GM12865 (cell line): Measurements from ENCODE around the gene PKP4.

Source experiments
- DNase-seq: peaks from one replicate; pipeline ENCODE4 v3.0.0; 2010; ENCODE audit warnings: low read depth
- H3K4me3 ChIP-seq: 2 replicates; pipeline ENCODE4 v1.5.1; 2011; ENCODE audit warnings: mild to moderate bottlenecking, low read depth, low read length, control low read depth
- CTCF ChIP-seq: IDR thresholded peaks from 2 replicates; pipeline ENCODE4 v1.5.1; 2011; ENCODE audit warnings: low read length, control low read depth, low read depth, inconsistent platforms; ENCODE audit not compliant: insufficient read depth; ENCODE audit errors: missing control alignments

The PKP4 gene

GRCh38 chr2:158519481-158519880 lies 62.7 kb downstream of the PKP4 start:
- no peak overlapping the region for H3K4me3 ChIP-seq
- no peak for DNase-seq
- TF ChIP-seq CTCF = no peak

GRCh38 chr2:158529379-158530259 lies 72.9 kb downstream of the PKP4 start:
- no peak for TF ChIP-seq CTCF
- no peak for DNase-seq
- H3K4me3 ChIP-seq = no peak overlapping the region

GRCh38 chr2:158530829-158531228 lies 74.1 kb downstream of the PKP4 start:
- DNase-seq = no peak
- TF ChIP-seq CTCF = no peak
- no peak overlapping the region for H3K4me3 ChIP-seq

- no peak for DNase-seq
- no peak for TF ChIP-seq CTCF
- no peak overlapping the region for H3K4me3 ChIP-seq
Measured at GRCh38 chr2:158533009-158533408, 76.3 kb downstream of the PKP4 start.

GRCh38 chr2:158539176-158540005 lies 82.6 kb downstream of the PKP4 start:
- no peak for TF ChIP-seq CTCF

GRCh38 chr2:158542577-158542976 lies 85.8 kb downstream of the PKP4 start:
- no peak for DNase-seq
- no peak for TF ChIP-seq CTCF
- no peak overlapping the region for H3K4me3 ChIP-seq

More at GRCh38 chr2:158539176-158540005, 82.6 kb downstream of the PKP4 start:
- no peak overlapping the region for H3K4me3 ChIP-seq
- DNase-seq = no peak
